Nephron progenitor cell (in vitro differentiated cells): ENCODE results near the gene C3orf18.

Source experiments
- DNase-seq: peaks from one replicate; pipeline ENCODE4 v3.0.0; 2021
- H3K27ac Mint-ChIP-seq: 2 replicates; pipeline ENCODE4 v1.8.0; 2021; ENCODE audit warnings: mild to moderate bottlenecking, moderate library complexity, mixed read lengths
- H3K27me3 Mint-ChIP-seq: 2 replicates; pipeline ENCODE4 v1.8.0; 2021; ENCODE audit warnings: mild to moderate bottlenecking, low read depth, mixed read lengths; ENCODE audit not compliant: poor library complexity
- H3K36me3 Mint-ChIP-seq: 2 replicates; pipeline ENCODE4 v1.8.0; 2021; ENCODE audit warnings: low read depth, mixed read lengths
- H3K4me1 Mint-ChIP-seq: 2 replicates; pipeline ENCODE4 v1.8.0; 2021; ENCODE audit warnings: mixed read lengths
- H3K4me3 Mint-ChIP-seq: 2 replicates; pipeline ENCODE4 v1.8.0; 2021; ENCODE audit warnings: mild to moderate bottlenecking, moderate library complexity, mixed read lengths
- H3K9me3 Mint-ChIP-seq: 2 replicates; pipeline ENCODE4 v1.8.0; 2021; ENCODE audit warnings: mild to moderate bottlenecking, moderate library complexity, mixed read lengths
- CTCF ChIP-seq: fragments of 200-600 bp; sonication (generic); IDR thresholded peaks from 2 replicates; pipeline ENCODE4 v1.5.0; 2021; ENCODE audit warnings: antibody characterized with exemption

C3orf18 gene

GRCh38 chr3:50524746-50525145 lies 42.8 kb downstream of the C3orf18 start:
- H3K4me1 Mint-ChIP-seq = peaks cover 48% of the 10 kb centered on the region
- peaks cover 31% of the 10 kb centered on the region for H3K27me3 Mint-ChIP-seq
- DNase-seq = no peak
- no peak for TF ChIP-seq CTCF
- H3K27ac Mint-ChIP-seq = no peak overlapping the region
- H3K9me3 Mint-ChIP-seq = no peaks in the 10 kb centered on the region
- no peak overlapping the region for H3K4me3 Mint-ChIP-seq
- H3K36me3 Mint-ChIP-seq = no peaks in the 10 kb centered on the region

GRCh38 chr3:50523279-50523811 lies 44.2 kb downstream of the C3orf18 start:
- Mint-ChIP-seq H3K27ac (no peak overlapping the region), H3K4me3 (no peak overlapping the region), H3K4me1 (peaks cover 59% of the 10 kb centered on the region), H3K36me3 (no peaks in the 10 kb centered on the region), H3K27me3 (peaks cover 30% of the 10 kb centered on the region), H3K9me3 (no peaks in the 10 kb centered on the region)
- DNase-seq = peak; percentile 58
- no peak for TF ChIP-seq CTCF

- no peak overlapping the region for H3K4me3 Mint-ChIP-seq
- H3K4me1 Mint-ChIP-seq = peaks cover 77% of the 10 kb centered on the region
- no peak overlapping the region for H3K27ac Mint-ChIP-seq
- H3K9me3 Mint-ChIP-seq = no peaks in the 10 kb centered on the region
- peaks cover 37% of the 10 kb centered on the region for H3K27me3 Mint-ChIP-seq
- no peak for TF ChIP-seq CTCF
- H3K36me3 Mint-ChIP-seq = no peaks in the 10 kb centered on the region
- no peak for DNase-seq
These were observed 46.0 kb downstream of the C3orf18 start for GRCh38 chr3:50521572-50521971.

GRCh38 chr3:50520849-50521248 lies 46.7 kb downstream of the C3orf18 start:
- Mint-ChIP-seq H3K4me3 (peak overlapping the region; percentile 6), H3K27me3 (peaks cover 32% of the 10 kb centered on the region), H3K4me1 (peaks cover 84% of the 10 kb centered on the region), H3K9me3 (no peaks in the 10 kb centered on the region), H3K27ac (no peak overlapping the region), H3K36me3 (no peaks in the 10 kb centered on the region)
- DNase-seq = no peak
- no peak for TF ChIP-seq CTCF

- Mint-ChIP-seq H3K4me3 (peak overlapping the region; percentile 57), H3K9me3 (no peaks in the 10 kb centered on the region), H3K27ac (no peak overlapping the region), H3K36me3 (no peaks in the 10 kb centered on the region), H3K27me3 (peaks cover 33% of the 10 kb centered on the region), H3K4me1 (peaks cover 95% of the 10 kb centered on the region)
- DNase-seq = peak; percentile 83
- peak; percentile 92 for TF ChIP-seq CTCF
These were observed 48.0 kb downstream of the C3orf18 start for GRCh38 chr3:50519471-50520089.

GRCh38 chr3:50518436-50518835 lies 49.1 kb downstream of the C3orf18 start:
- H3K4me1 Mint-ChIP-seq = peaks cover 92% of the 10 kb centered on the region
- no peak overlapping the region for H3K4me3 Mint-ChIP-seq
- H3K36me3 Mint-ChIP-seq = no peaks in the 10 kb centered on the region
- DNase-seq = no peak
- H3K27ac Mint-ChIP-seq = no peak overlapping the region
- no peaks in the 10 kb centered on the region for H3K9me3 Mint-ChIP-seq
- peaks cover 35% of the 10 kb centered on the region for H3K27me3 Mint-ChIP-seq
- no peak for TF ChIP-seq CTCF
